IMR-90 (cell line): ENCODE data around the gene NPY4R.
"Not testable (repeated sequence)": the region's sequence is repeated elsewhere in the genome, so short reads cannot be mapped to it uniquely, and the experiment has no call there.

Experiments used
- MXI1 ChIP-seq: IDR thresholded peaks from 2 replicates; pipeline ENCODE4 v1.6.1; 2012; ENCODE audit warnings: low read depth, mild to moderate bottlenecking, low read length, moderate library complexity, borderline replicate concordance
- TF ChIP-seq, protein P1 (sequence below): conservative IDR thresholded peaks from 2 replicates; pipeline ENCODE4 v1.5.1; 2012; ENCODE audit warnings: mild to moderate bottlenecking, low read depth, low read length, improper control_type of control experiment

DNA sequence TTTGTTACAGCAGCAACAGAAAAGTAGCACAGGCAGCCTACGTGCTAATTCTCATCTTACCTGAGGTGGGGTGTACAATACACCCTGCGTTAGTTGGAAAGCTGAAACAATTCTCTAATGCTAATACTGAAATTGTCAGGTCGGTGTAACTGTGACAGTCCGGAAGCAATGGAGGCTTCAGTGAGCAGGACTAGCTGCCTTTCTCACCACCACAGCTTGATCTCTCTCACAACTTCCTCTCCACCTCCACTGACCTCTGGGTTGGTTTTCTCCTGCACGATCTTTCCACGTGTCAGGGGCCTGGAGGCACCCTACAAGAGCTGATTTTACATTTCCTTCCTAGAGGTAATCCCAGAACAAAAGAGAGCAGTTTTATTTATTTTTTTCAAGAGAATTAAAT, 50.5 kb downstream of the NPY4R start:
- TF ChIP-seq, protein P1, sequence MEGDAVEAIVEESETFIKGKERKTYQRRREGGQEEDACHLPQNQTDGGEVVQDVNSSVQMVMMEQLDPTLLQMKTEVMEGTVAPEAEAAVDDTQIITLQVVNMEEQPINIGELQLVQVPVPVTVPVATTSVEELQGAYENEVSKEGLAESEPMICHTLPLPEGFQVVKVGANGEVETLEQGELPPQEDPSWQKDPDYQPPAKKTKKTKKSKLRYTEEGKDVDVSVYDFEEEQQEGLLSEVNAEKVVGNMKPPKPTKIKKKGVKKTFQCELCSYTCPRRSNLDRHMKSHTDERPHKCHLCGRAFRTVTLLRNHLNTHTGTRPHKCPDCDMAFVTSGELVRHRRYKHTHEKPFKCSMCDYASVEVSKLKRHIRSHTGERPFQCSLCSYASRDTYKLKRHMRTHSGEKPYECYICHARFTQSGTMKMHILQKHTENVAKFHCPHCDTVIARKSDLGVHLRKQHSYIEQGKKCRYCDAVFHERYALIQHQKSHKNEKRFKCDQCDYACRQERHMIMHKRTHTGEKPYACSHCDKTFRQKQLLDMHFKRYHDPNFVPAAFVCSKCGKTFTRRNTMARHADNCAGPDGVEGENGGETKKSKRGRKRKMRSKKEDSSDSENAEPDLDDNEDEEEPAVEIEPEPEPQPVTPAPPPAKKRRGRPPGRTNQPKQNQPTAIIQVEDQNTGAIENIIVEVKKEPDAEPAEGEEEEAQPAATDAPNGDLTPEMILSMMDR, result not testable (repeated sequence)
- TF ChIP-seq MXI1, result not testable (repeated sequence)
